GDM1 (cell line): ENCODE results near the gene SLC22A23.

Experiments used
- DNase-seq: peaks from one replicate; lab custom pipeline; 2025; lab: John Stamatoyannopoulos, UW

Gene SLC22A23

GRCh38 chr6:3471286-3471685, 14.4 kb upstream of the SLC22A23 start:
- DNase-seq, result no peak

- no peak for DNase-seq
Measured at GRCh38 chr6:3468585-3468984, 11.7 kb upstream of the SLC22A23 start.

DNA sequence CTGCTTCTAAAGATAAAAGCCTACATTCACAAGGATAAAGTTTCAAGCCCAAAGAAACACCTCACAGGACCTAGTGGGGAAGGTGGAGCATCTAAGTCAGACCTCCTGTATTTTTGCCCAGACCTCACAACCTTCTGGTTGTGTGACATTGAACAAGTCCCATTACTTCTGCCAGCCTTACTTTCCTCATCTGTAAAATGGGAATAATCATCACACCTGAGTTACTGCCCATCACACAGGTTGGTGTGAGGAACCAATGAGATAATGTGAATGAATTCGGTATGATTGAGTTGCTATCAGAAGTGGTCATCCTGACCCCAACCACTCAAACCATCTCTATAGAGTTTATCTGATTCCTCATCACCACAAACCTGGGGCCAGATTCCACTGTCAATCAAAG, 11.1 kb upstream of the SLC22A23 start:
- no peak for DNase-seq

- no peak for DNase-seq
Measured at GRCh38 chr6:3466488-3467219, 9.8 kb upstream of the SLC22A23 start.

DNA sequence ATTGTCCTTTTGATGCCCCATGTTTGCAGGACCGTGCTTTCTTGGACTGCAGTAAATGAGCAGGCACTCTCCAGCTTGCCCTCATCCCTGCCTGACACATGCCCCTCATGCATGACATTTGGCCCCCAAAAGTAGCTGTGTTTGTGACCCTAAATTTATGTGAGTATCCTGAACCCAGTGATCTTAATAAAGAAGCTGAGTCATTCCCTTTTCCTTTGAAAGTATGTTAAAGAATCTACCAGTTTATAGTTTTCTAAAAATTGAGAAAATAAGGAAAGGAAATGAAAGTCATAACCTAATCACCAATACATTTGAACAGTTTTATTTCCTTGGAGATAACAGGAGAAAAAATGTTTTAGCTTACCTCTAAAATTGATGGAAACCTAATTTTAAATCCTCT, 3.4 kb upstream of the SLC22A23 start:
- DNase-seq, result no peak

DNA sequence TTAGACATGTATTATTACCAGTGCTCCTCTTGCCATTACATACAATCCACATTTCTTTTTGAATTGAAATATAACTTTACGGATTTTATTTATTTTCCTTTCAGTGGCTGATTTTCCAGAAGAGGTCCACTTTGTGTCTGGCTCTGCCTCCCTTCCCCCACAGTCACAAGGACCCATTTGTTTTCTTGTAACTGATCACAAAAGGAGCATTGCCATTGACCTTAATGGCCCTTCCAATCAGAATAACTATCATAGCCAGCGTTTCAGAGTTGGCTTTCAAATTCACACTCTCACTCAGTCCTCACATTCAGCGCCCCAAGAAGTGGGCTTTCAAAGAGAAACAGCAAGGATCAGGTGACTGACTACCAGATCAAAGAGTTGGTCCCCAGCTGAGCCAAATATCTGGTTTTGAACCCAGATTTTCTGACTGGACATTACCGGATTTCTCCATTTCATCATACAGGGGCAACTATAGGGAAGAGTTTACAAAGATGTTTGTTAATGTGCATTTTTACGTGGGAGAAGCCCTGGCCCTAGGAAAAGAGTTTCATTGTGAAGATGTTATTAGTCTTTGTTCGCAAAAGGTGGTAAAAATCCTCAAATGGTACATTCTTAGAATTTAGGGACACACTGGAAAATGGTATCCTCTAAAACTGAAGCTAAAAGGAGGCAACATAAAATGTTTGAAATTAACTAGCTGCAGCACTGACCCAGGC, 2.0 kb upstream of the SLC22A23 start:
- no peak for DNase-seq

- DNase-seq, result no peak
Measured at GRCh38 chr6:3457710-3458602, 1.1 kb upstream of the SLC22A23 start.

DNA sequence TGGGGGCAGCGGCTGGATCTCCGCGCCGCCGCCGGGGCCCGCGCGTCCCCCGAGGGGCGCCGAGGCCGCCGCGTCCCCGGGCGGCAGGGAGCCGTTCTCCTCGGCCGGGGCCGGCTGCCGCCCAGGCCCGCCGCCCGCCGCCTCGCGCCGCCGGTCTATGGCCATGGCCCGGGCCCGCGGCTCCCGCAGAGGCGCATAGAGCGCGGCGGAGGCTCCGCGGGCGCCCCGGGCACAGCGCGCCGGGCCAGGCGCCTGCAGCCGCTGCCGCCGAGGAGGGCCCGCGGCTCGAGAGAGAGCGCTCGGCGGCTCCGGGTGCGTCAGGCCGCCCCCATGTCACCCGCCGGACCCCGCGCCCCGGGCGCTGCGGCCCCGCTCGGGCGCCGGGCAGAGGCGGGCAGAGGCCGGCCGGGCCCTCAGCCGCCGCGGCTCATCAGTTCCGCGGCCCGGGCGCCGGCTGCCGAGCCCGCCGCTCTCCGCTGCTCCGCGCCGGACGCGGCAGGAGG, 404 bp downstream of the SLC22A23 start:
- no peak for DNase-seq

- DNase-seq, result no peak
Measured at GRCh38 chr6:3455569-3456394, 1.1 kb downstream of the SLC22A23 start.

DNA sequence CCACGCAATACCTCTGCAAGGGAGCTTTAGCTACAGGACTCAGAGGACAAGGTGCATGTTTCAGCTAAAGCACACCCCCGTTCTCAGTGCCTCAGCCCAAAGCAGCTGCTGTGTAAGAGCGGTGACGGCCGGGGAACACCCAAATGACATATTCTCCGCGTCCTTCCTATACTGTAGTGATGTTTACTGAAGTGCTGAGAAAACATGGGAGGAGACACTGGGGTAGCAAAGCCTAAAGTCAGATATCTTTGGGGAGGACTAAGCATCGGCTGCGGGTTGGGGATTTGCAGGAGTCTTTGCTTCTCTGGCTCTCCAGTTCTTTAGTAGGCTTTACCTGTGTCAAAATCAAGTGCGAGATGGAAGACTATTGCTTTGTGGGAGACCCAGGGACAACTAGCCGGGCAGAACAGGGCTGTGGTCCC, 1.7 kb downstream of the SLC22A23 start:
- DNase-seq, result no peak

GRCh38 chr6:3454273-3455010, 2.4 kb downstream of the SLC22A23 start:
- no peak for DNase-seq

- no peak for DNase-seq
Measured at GRCh38 chr6:3453413-3454272, 3.2 kb downstream of the SLC22A23 start.

- DNase-seq, result no peak
Measured at GRCh38 chr6:3451498-3451897, 5.4 kb downstream of the SLC22A23 start.

DNA sequence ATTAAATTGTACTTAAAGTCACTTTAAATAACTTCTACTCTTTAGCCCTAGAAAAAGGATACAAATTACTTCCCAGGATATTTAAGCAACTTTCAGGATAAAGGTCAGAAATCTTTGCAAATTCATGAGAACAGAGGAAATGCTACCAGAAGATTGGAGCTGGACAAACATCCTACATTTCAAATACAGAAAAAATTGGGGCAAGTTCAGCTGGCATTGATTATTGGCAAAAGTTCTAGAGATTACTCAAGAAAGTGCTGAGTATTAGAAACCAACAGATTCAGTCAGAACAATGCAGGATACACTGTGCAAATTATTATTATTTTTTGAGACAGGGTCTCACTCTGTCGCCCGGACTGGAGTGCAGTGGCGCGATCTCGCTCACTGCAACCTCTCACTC, 6.0 kb downstream of the SLC22A23 start:
- DNase-seq, result no peak

DNA sequence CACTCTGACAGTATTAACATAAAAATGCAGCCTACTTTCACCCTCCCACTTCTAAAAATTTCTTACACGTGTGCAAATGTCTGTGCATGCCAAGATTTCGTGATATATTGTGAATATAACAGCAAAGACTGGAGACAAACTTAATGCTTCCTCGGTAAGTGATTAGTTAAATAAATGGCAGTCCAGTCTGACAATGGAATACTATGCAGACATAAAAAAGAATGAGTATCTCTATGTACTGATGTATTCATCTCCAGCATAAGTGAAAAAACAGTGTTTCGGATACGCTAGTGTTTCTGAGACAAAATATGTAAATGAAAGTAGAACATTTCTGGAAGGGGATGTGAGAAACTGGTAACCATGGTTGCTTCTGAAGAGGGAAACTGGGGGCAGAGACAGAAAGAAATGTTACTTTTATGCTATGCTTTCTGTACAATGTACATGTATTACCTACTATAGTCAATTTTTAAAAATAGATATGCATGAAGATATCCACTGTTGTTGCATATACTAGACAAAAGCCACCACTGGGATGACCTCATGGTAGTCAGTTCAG, 7.0 kb downstream of the SLC22A23 start:
- DNase-seq, result no peak

GRCh38 chr6:3449321-3449720, 7.5 kb downstream of the SLC22A23 start:
- no peak for DNase-seq

DNA sequence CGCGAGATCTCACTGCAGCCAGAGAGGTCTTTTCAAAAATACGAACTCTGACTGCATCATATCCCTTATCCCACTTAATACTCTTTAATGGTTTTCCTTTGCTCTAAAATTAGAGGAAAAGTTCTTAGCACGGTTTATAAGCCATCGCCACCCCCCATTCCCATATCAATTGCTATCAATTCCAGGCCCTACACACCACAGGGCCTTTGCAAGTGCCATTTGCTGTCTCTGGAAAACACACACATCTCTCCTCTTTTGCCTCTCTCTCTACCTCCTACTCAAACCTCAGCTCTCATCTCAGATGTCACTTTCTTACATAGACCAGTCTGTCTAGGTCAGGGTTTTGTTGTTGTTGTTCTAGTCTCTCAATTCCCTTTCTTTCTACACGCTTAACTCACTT, 9.8 kb downstream of the SLC22A23 start:
- no peak for DNase-seq

DNA sequence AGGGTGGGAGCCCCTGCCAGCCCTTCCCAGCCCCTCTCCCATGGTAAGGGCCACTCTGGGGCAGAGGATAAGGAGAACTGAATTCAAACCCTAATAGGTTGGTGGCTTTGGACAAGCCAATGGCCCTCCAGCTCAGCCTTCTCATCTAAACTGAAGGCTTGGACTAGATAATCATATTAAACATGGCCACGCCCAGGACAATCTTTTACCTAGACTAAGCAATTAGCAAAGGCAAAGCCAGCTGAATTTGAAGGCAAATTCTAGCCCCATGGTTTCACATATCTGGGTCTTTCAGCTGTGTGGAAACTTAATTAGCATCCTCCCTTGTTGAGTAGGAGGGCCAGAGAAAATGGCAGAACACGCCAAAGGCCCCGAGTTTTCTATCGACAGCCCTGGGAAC, 10.7 kb downstream of the SLC22A23 start:
- no peak for DNase-seq

GRCh38 chr6:3444276-3445088, 12.4 kb downstream of the SLC22A23 start:
- DNase-seq, result no peak
